GM21528 (cell line): ENCODE measurements around the gene KRTAP10-4.
"Not testable (repeated sequence)": the region's sequence is repeated elsewhere in the genome, so short reads cannot be mapped to it uniquely, and the experiment has no call there.

Experiments used
- ATAC-seq: cut with Tn5 transposase; IDR thresholded peaks from one replicate; pipeline ENCODE4 v1.9.1; 2021; ENCODE audit warnings: mild to moderate bottlenecking, moderate library complexity; ENCODE audit not compliant: unreplicated experiment, low FRiP score

KRTAP10-4 gene

DNA sequence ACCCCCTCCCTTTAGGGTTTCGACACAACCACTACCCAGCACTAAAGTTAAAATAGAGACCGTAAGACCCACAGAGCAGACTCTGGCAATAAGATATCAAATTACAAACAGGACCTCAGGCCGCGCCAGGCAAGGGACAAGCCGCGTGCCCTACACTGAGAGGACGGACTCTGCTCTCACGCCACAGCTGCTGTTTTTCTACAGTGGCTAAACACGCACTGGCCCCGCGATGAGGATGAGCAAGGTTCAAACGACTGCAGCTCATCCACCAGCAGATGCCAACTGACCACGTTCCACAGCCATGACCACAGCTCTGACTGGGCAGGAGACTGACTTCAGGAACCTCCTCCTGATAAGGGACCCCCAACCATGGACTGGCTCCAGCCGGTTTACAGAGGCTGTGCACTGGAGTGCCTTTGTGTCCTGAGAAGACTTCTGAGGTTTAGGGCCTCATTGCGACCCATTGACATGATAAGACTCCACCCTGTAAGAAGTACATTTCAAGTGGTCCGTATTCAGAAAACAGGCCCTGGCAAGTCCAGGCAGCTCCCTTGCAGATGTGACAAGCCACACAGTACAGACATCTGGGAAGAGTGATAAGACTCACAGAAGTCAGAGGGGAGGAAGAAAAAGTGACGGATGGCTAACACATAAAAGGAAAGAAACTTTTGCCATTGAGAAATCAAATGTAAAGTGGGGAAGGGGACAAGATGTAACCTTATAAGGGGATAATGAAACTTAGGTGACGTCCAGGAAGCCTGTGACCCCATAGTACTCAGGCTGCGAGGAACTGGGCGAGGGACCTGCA lies 20.3 kb downstream of the KRTAP10-4 start:
- ATAC-seq: no peak

DNA sequence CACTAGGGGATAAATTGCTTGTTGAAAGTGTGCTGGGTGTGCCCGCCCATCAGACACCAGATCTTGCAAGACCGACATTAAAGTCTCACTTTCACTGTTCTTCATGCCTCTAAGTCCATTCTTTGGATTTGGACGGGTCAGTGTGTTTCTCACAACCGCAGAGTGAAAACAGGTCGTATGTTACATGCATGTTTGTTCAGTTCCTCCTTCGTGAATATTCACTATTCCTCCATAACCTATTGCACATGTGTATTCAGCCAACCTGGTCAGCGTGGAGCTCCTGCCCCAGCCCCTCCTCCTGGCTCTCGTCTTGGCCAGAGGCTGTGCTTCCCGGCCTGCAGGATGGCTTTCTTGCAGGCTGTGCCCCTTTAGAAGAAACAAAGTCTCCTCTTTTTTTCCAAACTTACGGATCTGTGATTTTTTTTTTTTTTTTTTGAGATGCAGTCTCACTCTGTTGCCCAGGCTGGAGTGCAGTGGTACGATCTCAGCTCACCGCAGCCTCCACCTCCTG lies 20.9 kb downstream of the KRTAP10-4 start:
- ATAC-seq: no peak

DNA sequence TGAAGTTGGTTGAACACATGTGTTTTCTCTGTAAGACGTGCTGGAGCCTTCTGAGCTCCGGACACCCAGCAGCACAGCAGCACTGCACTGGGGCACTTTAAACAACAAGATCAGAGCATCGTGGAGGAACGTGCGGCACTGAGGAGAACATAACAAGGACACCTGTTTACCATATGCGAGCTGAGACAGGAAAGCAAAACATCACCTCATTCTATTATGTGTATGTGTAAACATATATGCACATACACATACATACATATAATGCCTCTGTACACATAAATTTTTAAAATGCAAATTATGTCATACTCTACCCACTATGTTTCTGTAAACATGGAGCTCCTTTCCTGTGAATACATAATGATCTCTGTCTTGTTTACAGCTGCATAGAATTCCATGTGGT lies 22.0 kb downstream of the KRTAP10-4 start:
- no peak for ATAC-seq

DNA sequence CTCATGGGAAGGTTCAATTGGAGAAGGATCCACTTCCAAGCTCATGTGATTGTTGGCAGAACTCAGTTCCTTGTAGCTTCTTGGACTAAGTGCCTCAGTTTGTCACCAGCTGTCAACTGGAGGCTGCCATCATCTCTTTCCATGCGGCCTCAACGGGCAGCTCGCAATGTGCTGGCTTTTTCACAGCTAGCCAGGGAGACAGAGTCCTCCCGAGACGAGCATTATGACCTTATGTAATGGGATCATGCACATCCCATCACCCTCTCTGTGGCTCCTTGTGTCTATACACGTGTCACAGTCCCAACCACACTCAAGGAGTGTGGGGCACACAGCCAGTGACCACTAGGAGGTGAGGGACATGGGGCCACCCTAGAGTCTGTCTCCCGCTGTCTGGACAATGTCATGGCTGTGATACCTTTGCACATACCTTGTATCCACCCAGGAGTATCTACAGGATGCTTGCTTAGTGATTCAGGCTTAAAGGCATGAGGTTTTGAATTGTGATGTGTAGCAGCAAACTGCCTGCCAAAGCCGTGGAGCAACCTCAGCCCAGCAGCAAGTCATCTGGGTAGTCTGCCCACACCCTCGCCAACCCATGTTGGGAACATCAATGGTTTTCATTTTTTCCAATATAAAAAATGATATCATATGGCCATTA lies 22.7 kb downstream of the KRTAP10-4 start:
- no peak for ATAC-seq

DNA sequence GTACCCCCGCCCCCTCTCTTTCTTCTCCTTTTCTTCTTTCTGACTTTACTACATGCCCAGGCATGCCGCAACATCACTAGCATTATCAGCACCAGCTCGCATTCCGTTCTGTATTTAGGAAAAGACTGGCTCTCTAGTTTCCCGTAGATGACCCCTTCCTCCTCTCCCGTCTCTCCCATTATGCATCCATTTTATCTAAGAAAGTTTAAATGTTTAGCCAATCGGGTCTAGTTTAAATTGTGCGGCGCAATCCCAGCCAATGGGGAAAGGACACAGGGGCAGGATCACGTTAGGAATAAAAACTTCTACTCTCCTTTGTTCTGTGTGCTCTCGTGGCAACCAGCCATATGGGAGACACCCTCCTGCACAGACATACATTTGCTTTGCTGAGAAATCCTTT lies 24.5 kb downstream of the KRTAP10-4 start:
- no peak for ATAC-seq

DNA sequence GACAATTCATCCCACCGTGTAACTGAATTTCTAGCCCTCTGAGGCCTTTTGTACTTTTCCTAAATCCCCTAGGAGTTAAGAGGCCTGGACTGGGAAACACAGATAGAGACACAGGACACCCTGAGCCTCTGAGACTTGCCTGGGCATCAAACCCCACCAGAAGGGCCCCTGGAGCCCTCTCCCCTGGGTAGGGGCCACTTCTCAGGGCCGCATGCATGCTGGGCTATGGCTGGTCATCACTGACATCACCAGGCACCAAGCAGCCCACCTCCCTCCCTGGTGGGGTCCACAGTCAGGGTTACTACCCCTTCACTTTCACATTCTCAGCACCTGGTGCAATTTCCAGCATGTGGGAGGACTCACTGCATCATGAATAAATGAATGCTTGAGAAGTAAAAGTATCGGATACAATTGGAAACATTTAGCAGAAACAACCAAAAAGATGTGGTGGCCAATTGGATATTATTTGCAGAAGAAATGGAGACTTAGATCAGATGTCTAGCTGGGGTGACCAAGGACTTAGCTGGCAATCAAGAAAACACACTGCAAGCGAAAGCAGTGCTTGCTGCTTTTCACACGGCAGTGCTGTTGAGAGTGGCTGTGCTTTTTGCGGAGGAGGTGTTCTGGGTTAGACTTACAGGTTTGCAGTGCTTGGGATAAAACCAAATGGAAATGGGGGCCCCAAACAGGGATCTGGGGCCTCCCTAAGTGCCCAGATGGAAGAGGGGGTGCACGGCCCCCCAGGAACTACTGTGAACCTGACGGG lies 25.9 kb downstream of the KRTAP10-4 start:
- ATAC-seq: no peak

DNA sequence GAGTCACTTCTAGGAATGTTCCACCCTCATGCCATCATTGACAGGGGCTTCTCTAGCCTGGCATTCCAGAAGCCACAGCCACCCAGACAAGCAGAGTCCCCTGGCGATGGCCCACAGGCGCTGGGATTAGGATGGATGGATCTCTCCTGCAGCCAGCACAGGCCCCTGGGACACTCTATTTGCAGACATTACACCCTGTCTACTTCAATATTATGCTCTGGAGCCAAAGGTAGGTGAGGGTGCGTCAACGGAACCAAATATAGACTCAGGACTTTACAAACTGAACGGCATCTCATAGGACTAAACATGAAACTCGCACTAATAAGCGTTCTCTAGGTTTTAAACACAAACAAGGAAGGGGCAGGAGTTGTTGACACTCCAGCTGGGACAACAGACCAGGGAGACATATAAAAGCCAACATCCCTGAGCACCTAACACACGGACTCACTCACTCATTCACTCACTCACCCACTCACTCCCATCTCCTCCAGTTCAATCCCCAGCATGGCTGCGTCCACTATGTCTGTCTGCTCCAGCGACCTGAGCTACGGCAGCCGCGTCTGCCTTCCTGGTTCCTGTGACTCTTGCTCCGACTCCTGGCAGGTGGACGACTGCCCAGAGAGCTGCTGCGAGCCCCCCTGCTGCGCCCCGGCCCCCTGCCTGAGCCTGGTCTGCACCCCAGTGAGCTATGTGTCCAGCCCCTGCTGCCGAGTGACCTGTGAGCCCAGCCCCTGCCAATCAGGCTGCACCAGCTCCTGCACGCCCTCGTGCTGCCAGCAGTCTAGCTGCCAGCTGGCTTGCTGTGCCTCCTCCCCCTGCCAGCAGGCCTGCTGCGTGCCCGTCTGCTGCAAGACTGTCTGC lies 26.8 kb downstream of the KRTAP10-4 start, which contains the start of gene KRTAP10-7:
TSS of gene KRTAP10-7 (plus strand) at position 480 of the 861 bp plus-strand sequence. CDS start at position 505, 25 bp downstream.
- not testable (repeated sequence) for ATAC-seq

DNA sequence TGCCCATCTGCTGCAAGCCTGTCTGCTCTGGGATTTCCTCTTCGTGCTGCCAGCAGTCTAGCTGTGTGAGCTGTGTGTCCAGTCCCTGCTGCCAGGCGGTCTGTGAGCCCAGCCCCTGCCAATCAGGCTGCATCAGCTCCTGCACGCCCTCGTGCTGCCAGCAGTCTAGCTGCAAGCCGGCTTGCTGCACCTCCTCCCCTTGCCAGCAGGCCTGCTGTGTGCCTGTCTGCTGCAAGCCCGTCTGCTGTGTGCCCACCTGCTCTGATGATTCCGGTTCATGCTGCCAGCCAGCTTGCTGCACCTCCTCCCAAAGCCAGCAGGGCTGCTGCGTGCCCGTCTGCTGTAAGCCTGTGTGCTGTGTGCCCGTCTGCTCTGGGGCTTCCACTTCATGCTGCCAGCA lies 27.6 kb downstream of the KRTAP10-4 start:
- ATAC-seq: not testable (repeated sequence)

DNA sequence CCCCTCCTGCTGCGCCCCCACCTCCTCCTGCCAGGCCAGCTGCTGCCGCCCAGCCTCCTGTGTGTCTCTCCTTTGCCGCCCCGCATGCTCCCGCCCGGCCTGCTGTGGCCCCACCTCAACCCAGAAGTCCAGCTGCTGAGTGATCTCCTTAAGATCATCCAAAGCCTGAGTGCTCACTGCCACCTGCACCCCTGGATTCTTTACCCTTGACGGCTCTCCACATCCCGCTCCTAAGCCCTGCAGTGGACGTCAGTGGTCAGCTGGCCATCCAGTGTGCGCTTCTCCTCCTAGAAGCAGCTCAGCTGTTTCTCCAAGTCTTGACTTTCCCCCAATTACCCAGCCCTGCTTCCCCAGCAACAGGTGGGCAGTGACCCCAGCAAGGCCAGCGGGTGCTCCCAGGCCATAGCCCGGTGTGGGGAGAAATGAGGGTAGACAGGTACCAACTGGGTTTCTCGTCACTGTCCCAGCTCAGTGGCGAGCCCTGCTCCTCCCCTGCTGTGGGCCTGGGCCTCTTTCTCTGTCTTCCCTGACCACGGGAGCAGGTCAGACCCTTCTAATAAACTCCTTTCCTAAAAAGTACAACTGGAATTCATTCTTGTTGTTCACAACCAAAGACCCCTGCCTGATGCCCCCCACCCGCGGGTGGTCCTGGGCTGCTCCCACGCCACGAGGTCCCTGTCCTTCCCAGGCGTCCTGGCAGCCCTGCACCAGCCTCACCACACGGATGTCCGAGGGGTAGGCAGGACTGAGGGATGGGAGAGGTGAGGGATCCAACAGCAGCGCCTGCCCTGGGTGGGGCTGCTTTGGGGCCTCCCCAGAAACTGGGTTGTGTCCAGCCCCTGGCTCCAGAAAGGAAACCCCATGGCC lies 28.3 kb downstream of the KRTAP10-4 start:
- ATAC-seq: no peak

DNA sequence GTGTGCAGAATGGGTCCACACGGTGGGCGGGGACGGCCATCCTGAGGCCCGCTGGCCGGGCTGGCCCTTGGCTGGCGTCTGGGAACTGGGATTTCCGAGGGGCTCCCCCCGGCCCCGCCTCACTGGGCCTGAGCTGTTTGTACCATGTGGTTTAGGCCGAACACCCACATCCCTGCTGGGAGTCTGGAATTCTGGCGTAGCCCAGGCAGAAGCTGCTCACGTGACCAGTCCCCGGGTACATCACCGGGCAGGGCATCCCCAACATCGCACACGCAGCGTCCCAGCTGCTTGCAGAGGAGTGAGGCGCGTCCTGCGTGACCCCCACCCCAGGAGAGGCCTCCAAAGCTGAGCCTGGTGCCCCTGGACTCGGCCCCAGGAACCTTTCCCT lies 28.9 kb downstream of the KRTAP10-4 start:
- no peak for ATAC-seq

DNA sequence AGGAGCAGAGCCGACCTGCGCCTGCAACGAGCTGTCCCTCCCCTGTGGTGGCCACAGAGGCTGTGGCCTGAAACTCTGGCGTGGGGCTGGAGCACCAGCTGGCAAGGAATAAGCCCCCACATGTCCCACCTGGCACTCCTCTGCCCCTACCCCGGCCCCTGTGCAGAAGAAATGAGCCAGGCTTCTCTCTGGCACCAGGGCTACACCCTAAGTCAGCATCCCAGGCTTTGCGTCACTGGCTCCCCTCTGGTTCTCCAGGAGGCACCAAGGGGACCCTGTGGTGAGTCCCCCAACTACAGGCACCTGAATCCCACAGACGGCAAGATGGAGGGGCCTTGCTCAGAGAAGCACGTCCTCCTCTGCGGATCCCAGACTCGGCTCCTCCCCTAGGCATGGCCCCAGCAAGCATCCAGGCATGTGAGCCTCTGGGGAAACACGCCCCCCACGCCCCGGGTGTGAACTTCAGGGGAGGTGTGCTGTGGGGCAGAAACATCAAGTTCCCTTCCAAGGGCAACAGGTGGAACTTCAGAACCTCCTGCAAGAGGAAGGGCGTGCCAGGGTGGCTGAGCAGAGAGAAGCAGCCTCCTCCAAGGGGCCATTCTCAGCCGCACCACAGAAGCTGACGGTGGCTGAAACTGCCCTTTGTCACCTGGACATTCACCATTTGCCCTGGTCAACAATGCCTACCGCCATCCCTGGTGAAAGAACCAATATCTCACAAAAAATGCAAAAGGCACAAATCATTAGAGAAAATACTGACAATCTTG lies 29.8 kb downstream of the KRTAP10-4 start:
- no peak for ATAC-seq

DNA sequence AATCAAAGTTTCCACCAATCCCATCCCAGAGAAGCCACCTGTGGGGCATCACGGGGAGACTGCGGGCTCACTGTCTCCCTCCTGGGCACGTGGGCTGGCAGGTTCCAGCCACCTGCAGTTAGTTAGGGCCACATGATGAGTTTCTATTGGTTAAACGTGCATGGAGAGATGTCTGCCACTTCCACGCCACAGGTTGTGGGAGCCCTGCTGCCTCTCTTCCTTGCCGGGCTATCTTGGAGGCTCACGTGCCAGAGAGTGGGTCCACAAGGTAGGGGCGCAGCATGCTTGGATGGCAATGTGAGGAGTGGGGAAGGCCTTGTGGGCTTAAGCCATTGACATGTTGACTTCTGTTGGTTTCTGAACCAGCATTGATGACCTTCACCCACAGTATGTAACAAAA lies 30.4 kb downstream of the KRTAP10-4 start:
- ATAC-seq: no peak

DNA sequence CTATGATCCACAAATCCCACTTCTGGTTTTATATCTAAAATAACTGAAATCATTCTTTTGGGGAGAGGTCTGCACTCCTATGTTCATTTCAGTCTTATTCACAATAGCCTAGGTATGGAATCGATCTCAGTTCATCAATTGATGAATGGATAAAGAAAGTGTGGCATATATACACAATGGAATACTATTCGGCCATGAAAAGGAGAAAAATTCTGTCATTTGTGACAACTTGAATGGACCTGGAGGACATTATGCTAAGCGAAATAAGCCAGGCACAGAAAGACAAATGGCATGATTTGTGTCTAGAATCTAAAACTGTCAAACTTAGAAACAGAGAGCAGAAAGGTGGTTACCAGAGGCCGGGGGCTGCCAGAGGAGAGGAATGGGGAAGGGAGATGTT lies 33.0 kb downstream of the KRTAP10-4 start:
- ATAC-seq: no peak

DNA sequence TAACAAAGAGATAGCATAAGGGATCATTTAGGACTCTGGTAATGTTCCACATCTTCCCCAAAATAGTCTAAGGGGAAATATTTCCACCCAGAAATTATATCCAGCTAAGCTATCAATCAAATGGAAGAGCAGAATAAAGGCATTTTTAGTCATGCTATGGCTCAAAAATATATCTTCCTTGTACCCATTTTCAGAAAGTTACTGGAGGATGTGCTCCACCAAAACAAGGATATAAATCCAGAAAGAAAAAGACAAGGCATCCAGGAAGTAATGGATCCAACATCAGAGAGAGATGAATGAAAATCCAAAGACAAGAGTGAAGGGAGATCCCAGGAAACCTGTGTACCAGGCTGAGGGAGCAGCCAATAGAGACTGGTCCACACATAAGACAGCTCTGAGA lies 35.7 kb downstream of the KRTAP10-4 start:
- no peak for ATAC-seq

DNA sequence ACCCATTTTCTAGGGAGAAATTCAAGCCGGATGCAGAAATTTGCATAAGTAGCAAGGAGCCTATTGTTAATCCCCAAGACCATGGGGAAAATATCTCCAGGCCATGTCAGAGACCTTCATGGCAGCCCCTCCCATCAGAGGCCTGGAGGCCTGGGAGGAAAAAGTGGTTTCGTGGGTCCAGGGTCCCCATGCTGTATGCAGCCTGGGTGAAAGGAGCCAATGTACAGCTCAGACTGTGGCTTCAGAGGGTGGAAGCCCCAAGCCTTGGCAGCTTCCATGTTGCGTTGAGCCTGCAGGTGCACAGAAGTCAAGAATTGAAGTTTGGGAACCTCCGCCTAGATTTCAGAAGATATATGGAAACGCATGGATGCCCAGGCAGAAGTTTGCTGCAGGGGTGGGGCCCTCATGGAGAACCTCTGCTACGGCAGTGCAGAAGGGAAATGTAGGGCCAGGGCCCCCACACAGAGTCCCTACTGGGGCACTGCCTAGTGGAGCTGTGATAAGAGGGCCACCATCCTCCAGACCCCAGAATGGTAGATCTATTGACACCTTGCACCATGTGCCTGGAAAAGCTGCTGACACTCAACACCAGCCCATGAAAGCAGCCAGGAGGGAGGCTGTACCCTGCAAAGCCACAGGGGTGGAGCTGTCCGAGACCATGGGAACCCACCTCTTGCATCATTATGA lies 36.8 kb downstream of the KRTAP10-4 start:
- ATAC-seq: not testable (repeated sequence)

DNA sequence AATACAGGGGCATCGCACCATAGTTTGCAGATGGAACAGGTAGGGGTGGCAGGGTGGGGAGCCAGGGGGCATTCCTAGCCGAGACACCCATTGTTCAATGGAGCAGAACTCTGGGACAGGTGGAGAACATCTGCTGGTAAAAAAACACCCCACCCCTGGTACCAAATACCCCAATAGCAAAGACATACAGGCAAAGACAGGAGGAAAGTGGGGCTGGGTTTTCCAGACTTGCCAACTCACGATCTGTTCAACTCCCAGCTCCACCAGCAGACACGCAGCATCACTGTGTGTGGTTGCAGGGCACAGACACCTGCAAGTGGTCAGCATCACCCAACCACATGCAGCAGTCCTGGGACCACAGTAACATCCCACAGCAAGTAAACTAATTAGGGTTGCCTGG lies 38.0 kb downstream of the KRTAP10-4 start:
- no peak for ATAC-seq

DNA sequence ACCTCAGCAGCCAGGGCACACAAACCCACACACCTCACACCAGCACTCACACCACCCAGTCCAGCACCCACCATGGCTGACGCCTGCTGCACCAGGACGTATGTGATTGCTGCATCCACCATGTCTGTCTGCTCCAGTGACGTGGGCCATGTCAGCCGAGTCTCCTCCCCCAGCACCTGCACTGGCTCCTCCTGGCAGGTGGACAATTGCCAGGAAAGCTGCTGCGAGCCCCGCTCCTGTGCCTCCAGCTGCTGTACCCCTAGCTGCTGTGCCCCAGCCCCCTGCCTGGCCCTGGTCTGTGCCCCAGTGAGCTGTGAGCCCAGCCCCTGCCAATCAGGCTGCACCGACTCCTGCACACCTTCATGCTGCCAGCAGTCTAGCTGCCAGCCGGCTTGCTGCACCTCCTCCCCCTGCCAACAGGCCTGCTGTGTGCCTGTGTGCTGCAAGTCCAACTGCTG lies 38.5 kb downstream of the KRTAP10-4 start, which contains the start of gene KRTAP10-8:
TSS of gene KRTAP10-8 (plus strand) at position 51 of the 458 bp plus-strand sequence. CDS start at position 73, 22 bp downstream.
- ATAC-seq: no peak
